ENCODE results near the gene WWOX. TPM values are rescaled to one million over a fixed set of nuclear protein-coding genes. Genes with fewer than 3 reads are reported as not detected.

WWOX gene
- total and polyA plus RNA-seq, 2 donors (not counting 3 experiments of a cell fraction or from before 2014, with no cell fraction given), result 6.2 to 12.5 TPM

DNA sequence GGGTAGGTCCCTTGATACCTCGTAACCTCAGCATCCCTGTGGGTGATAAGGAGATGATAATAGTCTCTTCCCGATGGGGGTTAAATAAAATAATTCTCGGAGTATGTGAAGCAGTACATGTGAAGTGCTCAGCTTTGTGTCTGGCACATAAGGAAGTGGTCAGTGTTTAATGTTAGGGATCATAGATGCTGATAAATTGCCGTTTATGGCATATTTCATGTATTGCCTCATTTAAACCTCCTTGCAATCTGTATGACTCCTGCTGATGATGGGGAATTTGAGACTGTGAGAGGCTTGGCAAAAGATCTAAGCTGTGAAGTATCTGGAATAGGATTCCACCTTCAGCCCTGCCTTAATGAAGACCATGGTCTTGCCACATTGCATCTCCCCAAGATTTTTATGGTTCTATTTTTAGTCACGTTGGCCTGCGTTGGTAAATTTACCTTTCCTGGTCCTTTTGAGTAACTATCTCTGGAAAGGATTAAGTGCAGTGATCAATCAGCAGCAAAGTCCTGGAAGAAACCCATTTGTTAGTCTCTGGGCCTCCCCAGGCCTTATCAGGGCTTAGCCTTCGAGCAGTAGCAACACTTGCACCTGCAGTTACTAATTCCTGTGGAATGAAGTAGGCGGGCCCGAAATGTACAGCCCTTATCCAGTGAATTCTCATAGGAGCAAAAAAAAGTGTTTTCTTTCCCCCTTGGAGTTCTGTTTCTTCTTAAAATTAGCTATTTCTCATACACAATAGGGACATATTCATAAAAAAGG lies 144.9 kb downstream of the WWOX start:
- Histone ChIP-seq H3K27ac (ENCODE audit: insufficient read depth, low read depth, low read length) (no peak overlapping the region), H3K4me2 (ENCODE audit: insufficient read depth, low read length) (no peak overlapping the region), H3K9ac (replicated peaks; ENCODE audit: extremely low read depth, insufficient read depth, low read length) (no peak overlapping the region), H3K9me1 (replicated peaks; ENCODE audit: control insufficient read depth, extremely low read depth, insufficient read depth, low read length) (no peaks in the 10 kb centered on the region), H3K79me2 (ENCODE audit: control insufficient read depth, insufficient read depth, low read length) (no peaks in the 10 kb centered on the region), H2AFZ (ENCODE audit: low read depth, low read length) (no peak overlapping the region), H3K9me3 (replicated peaks; ENCODE audit: control insufficient read depth, insufficient read depth, low read length) (no peaks in the 10 kb centered on the region), H3K4me3 (replicated peaks in 1 of 3; ENCODE audit: insufficient read depth in 1 of 3, low read depth in 1 of 3, low read length in 3 of 3) (no peak overlapping the region), H3K27me3 (ENCODE audit: control insufficient read depth in 2 of 2, insufficient read depth in 2 of 2, low read length in 2 of 2) (no peaks in the 10 kb centered on the region), H4K20me1 (replicated peaks; ENCODE audit: control insufficient read depth, extremely low read depth, insufficient read depth, low read length) (no peaks in the 10 kb centered on the region), H3K4me1 (ENCODE audit: control insufficient read depth, extremely low read depth, insufficient read depth, low read length) (no peaks in the 10 kb centered on the region), H3K36me3 (ENCODE audit: control insufficient read depth in 2 of 2, extremely low read depth in 1 of 2, insufficient read depth in 2 of 2, low read length in 2 of 2) (no peaks in the 10 kb centered on the region)
- ChIA-PET CTCF (no interaction called here), POLR2A (no interaction called here)
- dilution Hi-C loops (cut with MboI; ENCODE audit: extremely low pct_ligation_motif_present, low sequenced_read_pairs) (no loop called here), intact Hi-C loops (cut with micrococcal nuclease) (no loop called here)
- no TSS peak for BruUV-seq (replicated peaks)
- TF ChIP-seq, protein P1, sequence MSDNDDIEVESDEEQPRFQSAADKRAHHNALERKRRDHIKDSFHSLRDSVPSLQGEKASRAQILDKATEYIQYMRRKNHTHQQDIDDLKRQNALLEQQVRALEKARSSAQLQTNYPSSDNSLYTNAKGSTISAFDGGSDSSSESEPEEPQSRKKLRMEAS (IDR thresholded peaks at IDR 0.05; ENCODE audit: insufficient read depth, insufficient read length), result no peak
- TF ChIP-seq JUN (IDR thresholded peaks at IDR 0.05; ENCODE audit: borderline replicate concordance, insufficient read depth, insufficient read length, low read depth) (no peak), POLR2A (IDR thresholded peaks at IDR 0.05; ENCODE audit: low read depth, low read length) (no peak), GATA2 (IDR thresholded peaks at IDR 0.05; ENCODE audit: insufficient read depth, insufficient read length, low read depth, low read length) (no peak), EZH2 (IDR thresholded peaks at IDR 0.05; ENCODE audit: borderline replicate concordance, low read depth, low read length, severe bottlenecking) (no peak), FOS (IDR thresholded peaks at IDR 0.05; ENCODE audit: borderline replicate concordance, insufficient read depth, low read length) (no peak), POLR2AphosphoS5 (IDR thresholded peaks at IDR 0.05; ENCODE audit: insufficient read depth, low read depth, low read length) (no peak), CTCF (IDR thresholded peaks at IDR 0.05; ENCODE audit: extremely low read depth in 1 of 2, insufficient read depth in 1 of 2, low read depth in 1 of 2, low read length in 2 of 2) (no peak), MYC (IDR thresholded peaks at IDR 0.05; ENCODE audit: low read depth, low read length) (no peak)
- FAIRE-seq (no peak), DNase-seq (ENCODE audit: low read depth, low spot score) (no peak)
